T-helper 1 cell treated with Interleukin-12 subunit alpha and Interleukin-12 subunit beta and Interleukin-4 antibody, amounts not matched to agents 30 ng/mL and 1 ng/mL, for 36 hours (primary cell): ENCODE measurements around the gene RALA. TPM values are rescaled to one million over a fixed set of nuclear protein-coding genes. Genes with fewer than 3 reads are reported as not detected.
"Not testable (repeated sequence)": the region's sequence is repeated elsewhere in the genome, so short reads cannot be mapped to it uniquely, and the experiment has no call there.

Source experiments
- intact Hi-C: fragments of 100-400 bp; cut with micrococcal nuclease; formaldehyde crosslinking; loops from one replicate; pipeline ENCODE4 v1.15.1; 2024
- total RNA-seq: library from RNA; stranded (reverse); gene quantifications from 2 replicates; pipeline ENCODE4 v1.2.3, GENCODE V29; 2022

The RALA gene
- total RNA-seq, 1 donor from 2014 or later: 36.4 TPM

- intact Hi-C loops: no loop called here
These were observed 55.7 kb downstream of the RALA start for GRCh38 chr7:39678930-39679709.

GRCh38 chr7:39679874-39680273 is 56.5 kb downstream of the RALA start:
- intact Hi-C loops: not testable (repeated sequence)

DNA sequence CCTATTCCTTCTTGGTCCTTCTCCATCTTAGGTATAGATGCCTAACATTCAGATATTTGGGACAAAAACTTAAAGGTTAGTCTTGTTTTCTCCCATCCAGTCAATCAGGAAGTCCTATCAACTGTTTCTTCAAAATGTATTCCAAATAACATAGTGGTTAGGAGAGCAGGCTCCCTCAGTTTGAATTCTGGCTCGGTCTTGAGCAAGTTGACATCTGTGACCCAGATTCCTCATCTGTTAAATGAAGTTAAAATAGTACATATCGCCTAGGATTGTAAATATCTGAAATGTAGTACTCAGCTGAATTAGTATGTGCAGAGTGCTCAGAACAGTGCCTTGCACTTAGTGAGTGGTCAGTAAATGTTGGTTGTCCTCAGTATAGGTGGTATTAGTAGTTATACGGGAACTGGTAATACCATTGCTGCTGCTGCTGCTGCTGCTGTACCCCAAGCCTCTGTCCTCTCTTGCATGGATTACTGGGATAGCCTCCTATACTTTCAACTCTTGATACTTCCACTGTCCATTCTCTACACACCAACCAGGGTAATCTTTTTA is 58.6 kb downstream of the RALA start:
- intact Hi-C loops: no loop called here

DNA sequence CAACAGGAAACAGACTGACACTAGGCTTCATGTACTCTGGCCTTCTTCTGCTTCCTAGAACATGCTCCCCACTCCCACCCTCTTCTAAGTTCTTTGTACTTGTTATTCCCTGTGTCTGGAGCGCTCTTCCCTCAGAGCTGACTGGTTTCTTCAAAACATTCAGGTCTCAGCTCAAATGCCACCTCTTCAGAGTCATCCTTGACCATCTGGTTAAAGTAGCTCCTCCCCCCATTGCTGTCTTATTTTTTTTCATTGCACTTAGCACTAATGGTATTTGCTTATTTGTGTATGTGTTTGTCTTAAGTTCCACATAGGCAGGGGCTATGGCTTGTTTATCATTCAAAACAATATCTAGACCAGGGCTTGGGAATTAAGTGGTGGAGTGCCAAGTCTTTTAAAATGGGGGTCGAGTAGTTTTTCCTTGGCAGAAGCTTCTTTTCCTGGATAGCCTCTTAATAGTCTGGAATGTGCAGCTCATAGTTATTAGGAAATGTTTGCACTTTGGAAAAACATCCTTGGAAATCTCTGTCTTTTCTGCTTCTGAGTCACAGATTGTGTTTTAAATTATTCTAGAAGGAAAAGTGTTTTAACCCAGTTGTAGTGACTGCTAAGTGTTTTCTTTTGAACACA is 60.0 kb downstream of the RALA start:
- intact Hi-C loops: no loop called here

GRCh38 chr7:39686261-39686924 is 63.0 kb downstream of the RALA start:
- intact Hi-C loops: no loop called here

- intact Hi-C loops: no loop called here
These were observed 65.5 kb downstream of the RALA start for GRCh38 chr7:39688611-39689480.

DNA sequence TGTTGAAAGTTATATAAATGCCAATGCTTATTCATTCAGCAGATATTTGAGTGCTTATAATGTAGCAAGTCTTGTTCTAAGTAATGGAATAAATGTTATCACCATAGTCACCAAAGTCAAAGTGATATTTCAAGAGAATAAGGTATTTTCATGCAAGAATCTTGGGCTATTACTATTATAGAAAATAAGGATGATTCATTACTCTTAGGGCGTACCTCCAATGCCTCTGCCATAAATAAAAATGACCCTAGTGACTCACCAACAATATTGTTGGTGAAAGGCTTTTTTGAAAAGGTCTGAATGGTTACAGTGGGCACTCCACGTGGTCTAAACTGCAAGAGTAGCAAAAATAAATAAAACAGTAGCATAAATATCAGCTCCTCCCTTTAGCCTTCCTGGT is 68.4 kb downstream of the RALA start:
- intact Hi-C loops: no loop called here

- intact Hi-C loops: not testable (repeated sequence)
These were observed 69.7 kb downstream of the RALA start for GRCh38 chr7:39693086-39693485.

GRCh38 chr7:39693812-39694211 is 70.4 kb downstream of the RALA start:
- intact Hi-C loops: no loop called here

DNA sequence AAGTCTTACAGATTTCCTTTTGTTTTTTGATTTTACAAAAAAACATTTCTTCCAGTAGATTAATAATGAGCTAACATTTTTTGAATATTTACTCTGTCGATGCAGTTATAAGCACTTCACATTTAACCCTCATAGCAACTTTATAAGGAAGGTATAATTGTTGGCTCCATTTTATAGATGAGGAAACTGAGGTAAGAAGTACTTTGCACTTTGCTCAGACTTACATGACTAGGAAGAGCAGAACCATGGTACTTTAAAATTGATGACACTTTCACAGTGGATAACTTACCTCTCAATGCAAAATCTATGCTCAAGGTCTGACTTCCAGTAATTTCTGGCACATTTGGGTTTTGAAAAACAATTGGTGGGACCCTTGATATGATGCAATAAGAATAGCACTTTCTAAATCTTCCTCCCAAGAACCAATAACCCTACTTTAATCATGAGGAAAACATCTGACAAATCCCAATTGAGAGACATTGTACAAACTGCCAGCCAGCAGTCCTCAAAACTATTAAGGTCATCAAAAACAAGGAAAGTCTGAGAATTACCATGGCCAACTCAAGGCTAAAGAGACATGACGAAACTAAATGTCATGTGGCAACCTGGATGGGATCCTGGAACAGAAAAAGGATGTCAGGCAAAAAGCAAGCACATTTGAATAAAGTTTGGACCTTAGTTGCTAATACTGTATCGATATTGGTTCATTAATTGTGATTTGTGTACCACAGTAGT is 72.6 kb downstream of the RALA start:
- intact Hi-C loops: no loop called here

DNA sequence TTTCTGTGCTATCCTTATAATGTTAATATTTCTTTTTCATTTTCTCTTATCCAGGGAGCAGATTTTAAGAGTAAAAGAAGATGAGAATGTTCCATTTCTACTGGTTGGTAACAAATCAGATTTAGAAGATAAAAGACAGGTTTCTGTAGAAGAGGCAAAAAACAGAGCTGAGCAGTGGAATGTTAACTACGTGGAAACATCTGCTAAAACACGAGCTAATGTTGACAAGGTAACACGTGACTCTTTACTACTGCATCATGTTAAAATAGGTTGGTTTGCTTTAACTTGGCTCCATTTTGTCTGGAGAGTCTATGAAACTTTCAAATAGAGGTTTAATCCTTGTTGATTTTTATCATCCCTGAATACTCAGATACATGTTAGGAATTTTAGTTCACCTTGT is 73.3 kb downstream of the RALA start:
- intact Hi-C loops: no loop called here

- intact Hi-C loops: no loop called here
These were observed 74.1 kb downstream of the RALA start for GRCh38 chr7:39697483-39697882.

DNA sequence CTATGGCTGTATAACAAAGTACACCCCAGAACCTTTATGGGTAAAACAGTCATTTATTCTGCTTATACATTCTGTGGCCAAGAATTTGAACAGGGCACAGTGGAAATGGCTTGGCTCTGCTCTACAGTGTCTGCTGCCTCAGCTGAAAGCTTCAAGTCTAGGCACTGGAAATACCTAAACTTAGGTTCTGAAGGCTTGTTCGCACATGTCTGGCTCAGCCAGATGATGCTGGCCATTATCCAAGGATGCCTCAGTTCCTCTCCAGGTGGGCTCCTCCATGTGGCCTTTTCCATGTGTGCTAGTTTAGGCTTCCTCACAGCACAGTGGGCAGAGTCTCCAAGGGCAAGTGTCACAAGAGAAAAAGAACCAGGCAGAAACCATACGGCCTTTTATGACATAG is 76.8 kb downstream of the RALA start:
- intact Hi-C loops: no loop called here

- intact Hi-C loops: no loop called here
These were observed 77.6 kb downstream of the RALA start for GRCh38 chr7:39700932-39701331.

DNA sequence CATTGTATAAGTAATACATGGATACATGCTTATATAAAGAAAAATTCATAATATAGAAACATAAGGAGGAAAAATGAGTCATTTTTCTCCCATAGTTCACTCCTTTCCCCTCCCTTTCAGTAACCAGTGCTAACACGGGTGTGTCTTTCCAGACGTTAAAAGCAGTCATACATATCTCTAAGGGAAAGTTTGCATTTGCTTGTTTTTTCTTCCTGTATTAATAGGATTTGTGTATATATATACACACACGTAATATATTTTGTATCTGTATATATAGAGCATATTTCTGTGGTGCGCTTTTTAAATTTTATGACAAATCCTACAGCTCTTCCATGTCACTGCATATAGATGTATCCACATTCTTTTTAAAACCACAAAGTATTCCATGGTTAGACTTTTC is 78.8 kb downstream of the RALA start:
- intact Hi-C loops: no loop called here

DNA sequence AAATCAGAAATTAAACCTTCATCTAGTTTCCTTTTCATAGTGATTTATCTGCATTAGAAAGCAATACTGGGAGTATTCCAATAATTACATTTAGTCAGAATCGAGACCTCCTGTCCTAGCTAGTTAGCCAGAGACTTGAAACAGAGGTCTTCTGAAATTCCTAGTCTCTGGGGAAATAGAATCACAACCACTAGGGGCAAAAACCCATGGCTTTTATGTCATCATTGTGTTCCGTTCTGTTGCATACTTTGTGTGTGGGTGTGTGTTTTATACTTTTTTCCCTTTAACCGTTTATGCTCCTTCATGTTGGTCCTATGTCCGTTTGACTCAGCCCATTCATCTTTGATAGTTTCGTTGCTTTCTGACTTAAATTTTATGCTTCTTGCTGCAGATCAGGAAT is 79.8 kb downstream of the RALA start:
- intact Hi-C loops: no loop called here

GRCh38 chr7:39709029-39709428 is 85.7 kb downstream of the RALA start:
- intact Hi-C loops: no loop called here

DNA sequence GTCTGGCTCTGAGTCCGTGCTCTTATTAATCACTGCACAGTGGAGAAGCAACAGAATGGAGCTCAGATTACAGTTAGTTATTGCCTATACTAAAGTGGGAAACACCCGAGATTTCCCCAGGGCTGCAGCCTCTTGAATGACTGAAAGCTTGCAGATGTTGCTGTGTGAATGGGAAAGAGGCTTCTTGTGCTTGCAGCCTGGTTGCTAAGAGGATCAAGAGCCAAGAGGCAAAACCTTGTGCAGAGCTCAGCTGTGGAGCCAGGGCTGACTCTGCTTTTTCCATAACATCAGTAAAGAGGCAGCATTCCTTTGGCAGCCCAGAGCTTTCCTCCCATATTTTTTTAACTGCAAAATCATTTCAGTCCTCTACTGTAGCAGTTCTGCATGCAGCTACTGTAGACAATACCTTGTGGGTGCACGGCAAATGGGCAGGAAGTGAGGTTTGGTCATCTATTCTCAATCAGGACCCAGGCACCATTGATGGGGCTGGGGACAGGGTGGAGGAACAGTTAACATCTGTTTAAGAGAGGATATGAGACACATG is 86.5 kb downstream of the RALA start:
- intact Hi-C loops: no loop called here

DNA sequence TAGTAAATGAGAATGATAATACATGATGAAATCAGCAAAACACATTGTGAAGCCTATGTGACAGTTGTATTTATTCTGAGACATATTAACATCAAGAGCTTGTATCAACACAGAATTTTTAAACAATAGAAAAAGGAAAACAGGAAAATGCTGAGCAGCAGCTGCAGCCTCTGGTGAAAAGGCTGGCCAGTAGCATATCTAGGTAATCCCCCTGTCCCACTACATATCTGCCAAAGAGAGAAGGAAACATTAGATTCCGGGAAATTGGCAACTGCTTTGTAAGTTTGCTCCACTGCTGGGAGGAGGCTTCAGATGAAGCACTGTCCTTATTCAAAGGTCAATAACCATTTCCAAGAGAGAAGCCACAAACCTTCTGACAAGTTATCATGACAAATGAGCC is 89.4 kb downstream of the RALA start:
- intact Hi-C loops: no loop called here

GRCh38 chr7:39714447-39715091 is 91.2 kb downstream of the RALA start:
- intact Hi-C loops: no loop called here
